GM18951 (cell line): ENCODE measurements around the gene CYP11A1.

Experiments
- POLR2A ChIP-seq: IDR thresholded peaks from 4 replicates; pipeline ENCODE4 v1.6.1; 2011; ENCODE audit warnings: mild to moderate bottlenecking; ENCODE audit not compliant: insufficient read length, insufficient read depth; ENCODE audit errors: extremely low read depth
- in situ Hi-C: fragments of 300-500 bp; cut with MboI; formaldehyde crosslinking; loops from one replicate; pipeline ENCODE4 v1.12.0; 2022; ENCODE audit warnings: low sequenced_read_pairs, mixed read lengths, inconsistent platforms; ENCODE audit not compliant: unreplicated experiment

Gene CYP11A1

GRCh38 chr15:74335396-74335795 is 32.0 kb downstream of the CYP11A1 start:
- in situ Hi-C loops, result no loop called here
- TF ChIP-seq POLR2A, result no peak

- no peak for TF ChIP-seq POLR2A
- in situ Hi-C loops, result no loop called here
Observed at GRCh38 chr15:74334127-74334526, 33.3 kb downstream of the CYP11A1 start.

DNA sequence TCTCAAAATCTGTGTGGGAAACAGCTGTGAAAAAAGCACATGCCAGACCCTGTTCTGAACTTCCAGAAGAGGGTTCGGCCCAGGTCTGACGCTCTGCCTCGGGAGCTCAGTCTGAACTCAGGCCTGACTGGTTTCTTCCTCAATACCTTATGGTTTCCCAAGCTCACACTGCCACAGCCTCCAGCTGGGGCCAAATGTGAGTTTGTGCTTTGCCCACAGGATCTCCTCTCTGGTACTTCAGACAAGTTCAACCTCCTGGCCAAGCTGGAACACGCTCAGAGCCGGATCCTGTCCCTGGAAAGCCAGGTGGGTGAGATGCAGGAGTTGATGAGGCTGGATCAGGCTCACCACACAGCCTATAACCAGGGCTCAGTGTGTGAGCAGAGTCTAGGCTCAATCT is 33.8 kb downstream of the CYP11A1 start:
- in situ Hi-C loops, result no loop called here

GRCh38 chr15:74333093-74333492 is 34.4 kb downstream of the CYP11A1 start:
- no peak for TF ChIP-seq POLR2A
- in situ Hi-C loops, result no loop called here

More for the DNA sequence above, 33.8 kb downstream of the CYP11A1 start:
- no peak for TF ChIP-seq POLR2A

DNA sequence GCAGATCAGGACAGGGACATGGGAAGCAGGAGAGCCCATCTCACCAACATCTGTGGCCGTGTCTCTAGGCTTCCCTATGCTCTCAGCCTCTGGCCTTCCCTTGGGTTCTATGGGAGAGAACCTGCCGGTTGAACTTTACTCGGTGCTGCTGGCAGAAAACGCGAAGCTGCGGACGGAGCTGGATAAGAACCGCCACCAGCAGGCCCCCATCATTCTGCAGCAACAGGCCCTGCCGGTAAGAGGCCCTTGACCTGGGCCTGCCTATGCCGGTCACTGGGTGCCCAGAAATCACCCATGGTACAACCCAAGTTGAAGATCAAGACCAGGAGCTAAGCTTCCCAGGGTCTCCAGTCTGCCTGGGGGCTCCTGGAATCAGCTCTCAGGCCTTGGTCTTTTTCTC is 34.8 kb downstream of the CYP11A1 start:
- in situ Hi-C loops, result no loop called here
- no peak for TF ChIP-seq POLR2A

DNA sequence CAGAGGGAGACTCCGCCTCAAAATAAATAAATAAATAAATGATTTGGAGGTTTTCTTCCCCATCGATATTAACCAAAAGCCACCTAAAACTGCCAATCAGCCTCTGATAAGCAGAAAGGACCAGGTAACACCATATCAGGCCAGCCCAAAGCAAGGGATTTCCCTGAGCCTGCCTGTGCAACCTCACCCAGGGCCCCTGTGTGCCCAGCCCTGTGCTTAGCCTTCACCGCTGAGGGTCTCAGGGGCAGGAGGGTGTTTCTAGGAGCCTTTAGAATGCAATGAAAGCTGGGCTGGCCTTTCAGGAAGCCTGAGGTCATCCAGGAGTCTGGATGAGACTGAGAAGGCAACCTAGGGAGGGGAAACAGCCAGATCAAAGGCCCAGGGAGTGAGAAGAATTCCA is 35.4 kb downstream of the CYP11A1 start:
- in situ Hi-C loops, result no loop called here
- TF ChIP-seq POLR2A, result no peak

GRCh38 chr15:74330861-74331408 is 36.5 kb downstream of the CYP11A1 start:
- in situ Hi-C loops, result no loop called here
- no peak for TF ChIP-seq POLR2A

DNA sequence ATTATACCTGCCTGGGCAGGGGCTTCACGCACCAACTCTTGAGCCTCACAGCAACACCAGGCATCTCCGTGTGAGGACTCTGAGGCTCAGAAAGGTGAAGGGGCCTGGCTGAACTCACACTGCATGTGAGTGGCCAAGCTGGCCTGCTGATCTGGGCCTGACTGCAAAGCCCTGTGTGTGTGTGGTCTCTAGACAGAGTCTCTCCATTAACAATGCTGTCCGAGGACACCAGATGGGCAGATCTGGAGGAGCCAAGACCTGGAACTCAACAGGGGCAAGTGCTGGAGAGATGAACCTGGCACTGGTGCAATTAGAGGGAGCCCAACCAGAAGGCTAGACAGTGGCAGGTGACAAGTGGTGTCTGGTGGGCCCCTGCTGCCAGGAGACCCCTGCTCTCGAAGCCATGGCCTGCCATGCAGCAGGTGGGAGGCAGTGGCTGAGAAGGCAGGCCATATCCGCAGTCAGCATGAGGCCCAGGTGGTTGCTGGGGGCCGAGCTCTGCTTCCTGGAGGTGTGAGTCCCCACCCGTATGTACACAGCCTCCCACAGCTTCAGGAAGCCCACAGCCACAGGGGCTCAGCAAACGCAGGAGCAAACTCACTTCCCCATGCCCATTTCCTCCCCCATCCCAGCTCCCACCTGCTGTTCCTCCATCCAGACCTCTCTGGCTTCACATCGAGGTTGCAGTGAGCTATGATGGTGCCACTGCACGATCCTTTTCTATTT is 39.0 kb downstream of the CYP11A1 start:
- TF ChIP-seq POLR2A, result no peak
- in situ Hi-C loops, result loop anchor here (10.0 kb wide), 1 partner anchor 204 kb away; no protein-coding TSS in a partner anchor

DNA sequence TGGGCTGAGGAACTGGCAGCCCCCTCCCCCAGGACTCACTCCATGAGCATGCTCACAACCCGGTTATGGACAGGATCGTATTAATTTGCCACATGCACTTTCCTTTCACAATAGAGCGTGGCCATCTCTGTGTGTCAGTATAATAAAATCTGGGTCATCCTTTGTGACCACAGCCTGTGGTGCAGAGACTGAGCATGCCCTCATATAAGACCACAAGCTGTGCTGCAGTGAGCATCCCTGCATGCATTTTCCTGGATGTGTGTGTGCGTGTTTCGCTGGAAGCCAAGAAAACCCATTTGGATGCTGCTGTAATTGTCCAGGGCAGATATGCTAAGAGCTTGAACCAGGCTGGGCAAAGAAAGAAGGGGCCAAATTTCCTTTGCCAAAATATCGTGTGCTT is 39.7 kb downstream of the CYP11A1 start:
- in situ Hi-C loops, result loop anchor here (10.0 kb wide), 1 partner anchor 203 kb away; no protein-coding TSS in a partner anchor
- no peak for TF ChIP-seq POLR2A

DNA sequence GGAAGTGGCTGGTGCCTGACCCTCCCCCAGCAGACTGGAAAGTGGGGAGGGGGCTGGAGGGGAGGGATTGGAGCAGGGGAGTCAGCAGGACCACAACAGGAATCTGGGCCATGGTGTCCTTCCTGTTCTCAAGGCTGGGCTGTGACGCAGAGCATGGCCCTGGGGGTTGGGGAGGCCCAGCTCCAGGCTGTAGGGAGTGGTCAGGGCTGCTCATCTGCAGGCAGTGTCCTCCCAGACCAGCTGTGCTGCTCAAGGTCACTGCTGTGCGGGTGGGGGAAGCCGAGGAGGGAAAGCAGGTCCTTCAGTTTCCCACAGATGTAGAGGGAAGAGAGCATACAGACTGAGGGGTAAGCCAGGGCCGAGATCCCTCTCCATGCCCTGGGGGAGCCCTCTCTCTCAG is 40.7 kb downstream of the CYP11A1 start:
- TF ChIP-seq POLR2A, result no peak
- in situ Hi-C loops, result loop anchor here (10.0 kb wide), 1 partner anchor 202 kb away; no protein-coding TSS in a partner anchor

DNA sequence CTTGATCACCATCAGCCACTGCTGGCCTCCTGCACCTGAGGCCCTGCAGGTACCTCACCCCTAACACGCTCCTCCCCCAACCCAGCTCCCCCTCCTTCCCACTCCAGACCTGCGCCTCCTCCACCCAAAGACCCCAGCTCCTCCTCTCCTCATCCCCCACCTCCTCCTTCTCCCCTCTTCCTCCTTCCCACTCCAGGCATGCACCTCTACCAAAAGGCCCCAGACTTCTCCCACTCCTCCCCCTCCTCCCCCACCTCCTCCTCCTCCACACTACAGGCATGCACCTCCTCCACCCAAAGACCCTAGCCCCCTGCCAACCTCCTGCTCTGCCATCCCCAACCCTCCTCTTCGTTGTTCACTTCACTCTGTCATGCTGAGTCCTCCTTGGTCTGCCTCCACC is 42.7 kb downstream of the CYP11A1 start:
- in situ Hi-C loops, result loop anchor here (10.0 to 25.0 kb wide), 2 partner anchors 200 to 362 kb away; no protein-coding TSS in a partner anchor
- TF ChIP-seq POLR2A, result no peak

DNA sequence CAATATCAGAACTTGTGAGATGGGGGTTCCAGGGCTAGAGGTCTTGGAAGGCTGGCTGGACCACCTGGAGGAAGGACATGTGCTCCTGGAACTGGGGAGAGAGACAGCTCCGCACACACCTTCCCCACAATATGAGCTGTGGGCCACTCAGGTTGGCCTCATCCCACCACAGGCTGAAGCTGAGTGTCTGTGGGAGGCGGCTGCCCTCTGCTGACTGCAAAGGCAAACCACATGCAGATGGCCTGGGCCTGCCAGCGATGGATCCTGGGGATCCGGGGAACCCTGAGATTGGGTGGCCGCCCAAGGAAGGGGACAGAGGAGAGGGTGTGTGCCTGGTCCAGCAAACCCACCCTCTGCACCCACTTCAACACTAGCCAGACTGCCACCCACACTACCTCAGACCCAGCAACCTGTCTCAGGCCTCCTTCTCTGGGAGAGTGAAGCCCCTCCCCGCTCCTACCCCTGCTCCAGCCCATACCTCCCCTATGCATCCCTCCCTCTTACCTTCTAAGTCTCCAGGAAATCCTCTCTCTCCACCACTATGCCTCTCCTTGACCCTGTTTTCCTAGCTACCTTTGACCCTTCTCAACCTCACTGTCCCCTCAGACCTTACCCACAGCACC is 44.8 kb downstream of the CYP11A1 start:
- in situ Hi-C loops, result loop anchor here (10.0 to 25.0 kb wide), 2 partner anchors 198 to 360 kb away; no protein-coding TSS in a partner anchor
- TF ChIP-seq POLR2A, result no peak

DNA sequence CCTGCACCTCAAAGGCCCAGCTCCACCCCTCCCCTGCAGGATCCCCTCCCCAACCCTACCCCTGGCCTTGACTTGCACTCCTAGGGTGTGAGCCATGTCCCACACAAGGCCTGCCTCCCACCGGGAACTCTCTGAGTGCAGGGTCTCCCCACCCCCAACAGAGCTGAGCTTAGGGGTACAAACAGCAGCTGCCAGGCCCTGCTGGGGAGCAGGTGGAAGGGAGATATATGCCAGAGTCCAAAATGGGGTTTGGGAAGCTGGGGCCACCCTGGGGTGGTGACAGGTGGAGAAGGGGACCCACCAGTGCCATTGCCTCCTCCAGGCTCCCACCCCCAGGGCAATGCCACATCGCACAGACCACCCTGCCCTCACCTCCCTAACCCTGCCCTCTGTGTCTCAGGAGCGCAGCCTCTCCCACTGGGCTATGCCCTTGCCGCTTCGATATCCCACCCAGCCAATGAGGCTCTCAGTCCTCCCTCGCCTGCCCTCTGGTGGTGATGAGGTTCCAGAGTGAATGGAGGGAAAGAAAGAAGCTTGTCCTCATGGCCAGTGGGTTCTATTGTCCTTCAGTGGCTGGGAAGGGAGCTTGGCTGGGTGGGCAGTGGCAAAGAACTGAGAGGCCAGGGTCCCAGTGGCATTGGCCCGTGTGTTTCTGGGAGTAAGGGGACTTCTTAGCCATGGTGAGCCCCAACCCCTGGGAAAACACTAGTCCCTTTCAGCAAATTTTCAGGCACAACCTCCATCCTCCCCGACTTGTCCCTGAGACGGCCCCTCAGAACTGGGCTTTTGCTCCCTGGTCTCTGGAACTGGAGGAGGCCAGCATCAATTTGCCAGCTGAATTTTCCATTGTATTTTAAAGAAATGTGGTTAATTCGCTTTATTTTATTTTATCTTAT is 46.8 kb downstream of the CYP11A1 start:
- in situ Hi-C loops, result loop anchor here (10.0 to 25.0 kb wide), 2 partner anchors 196 to 358 kb away; no protein-coding TSS in a partner anchor
- no peak for TF ChIP-seq POLR2A
